Measurements from ENCODE around the gene ELP1.

The ELP1 gene

DNA sequence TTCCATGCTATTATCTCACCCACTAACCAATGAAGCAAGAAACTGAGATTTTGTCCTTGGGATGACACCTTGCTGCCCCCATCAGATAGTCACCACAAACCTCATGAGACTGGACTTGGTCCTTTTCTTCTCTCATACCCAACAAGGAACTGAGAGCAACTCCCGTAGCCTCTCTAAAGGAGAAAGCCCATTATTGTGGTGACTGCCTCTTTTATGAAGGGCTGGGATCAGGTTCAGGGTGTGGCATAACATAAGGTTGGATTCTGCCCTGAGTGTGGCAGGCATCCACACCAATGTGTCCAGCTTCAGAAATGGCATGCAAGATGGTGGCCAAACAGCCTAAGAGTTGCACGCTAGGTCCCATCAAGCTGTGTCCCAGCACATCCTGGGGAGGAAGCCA, 73.2 kb downstream of the ELP1 start:
- Histone ChIP-seq H3K4me3 (ENCODE audit: low read depth, low read length) (no peak overlapping the region), H3K27me3 (ENCODE audit: insufficient read depth, low read depth, severe bottlenecking) (no peaks in the 10 kb centered on the region), H3K9me3 (ENCODE audit: severe bottlenecking) (peaks cover 5% of the 10 kb centered on the region), H3K27ac (no peak overlapping the region), H3K36me3 (no peaks in the 10 kb centered on the region)
- TF ChIP-seq, protein P1, sequence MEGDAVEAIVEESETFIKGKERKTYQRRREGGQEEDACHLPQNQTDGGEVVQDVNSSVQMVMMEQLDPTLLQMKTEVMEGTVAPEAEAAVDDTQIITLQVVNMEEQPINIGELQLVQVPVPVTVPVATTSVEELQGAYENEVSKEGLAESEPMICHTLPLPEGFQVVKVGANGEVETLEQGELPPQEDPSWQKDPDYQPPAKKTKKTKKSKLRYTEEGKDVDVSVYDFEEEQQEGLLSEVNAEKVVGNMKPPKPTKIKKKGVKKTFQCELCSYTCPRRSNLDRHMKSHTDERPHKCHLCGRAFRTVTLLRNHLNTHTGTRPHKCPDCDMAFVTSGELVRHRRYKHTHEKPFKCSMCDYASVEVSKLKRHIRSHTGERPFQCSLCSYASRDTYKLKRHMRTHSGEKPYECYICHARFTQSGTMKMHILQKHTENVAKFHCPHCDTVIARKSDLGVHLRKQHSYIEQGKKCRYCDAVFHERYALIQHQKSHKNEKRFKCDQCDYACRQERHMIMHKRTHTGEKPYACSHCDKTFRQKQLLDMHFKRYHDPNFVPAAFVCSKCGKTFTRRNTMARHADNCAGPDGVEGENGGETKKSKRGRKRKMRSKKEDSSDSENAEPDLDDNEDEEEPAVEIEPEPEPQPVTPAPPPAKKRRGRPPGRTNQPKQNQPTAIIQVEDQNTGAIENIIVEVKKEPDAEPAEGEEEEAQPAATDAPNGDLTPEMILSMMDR (IDR thresholded peaks at IDR 0.05; ENCODE audit: low read depth, low read length), result no peak
- DNase-seq, result no peak

DNA sequence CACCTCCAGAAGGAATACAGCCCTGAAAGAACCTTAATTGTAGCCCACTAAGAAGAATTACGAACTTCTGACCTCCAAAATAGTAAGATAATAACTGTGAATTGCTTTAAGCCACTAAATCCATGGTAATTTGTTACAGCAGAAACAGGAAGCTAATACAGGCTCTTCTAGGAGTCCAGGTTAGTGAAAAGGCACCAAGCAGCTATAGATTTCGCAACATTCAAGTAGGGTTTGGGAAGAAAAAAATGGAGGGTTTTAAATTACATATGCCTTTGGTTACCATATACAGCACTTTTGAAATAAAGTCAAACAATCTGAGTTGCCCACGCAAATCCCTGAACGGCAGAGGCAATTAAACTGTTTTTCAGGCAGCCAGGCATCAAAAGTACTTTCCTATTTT, 73.6 kb downstream of the ELP1 start:
- H3K36me3 ChIP-seq, result no peaks in the 10 kb centered on the region
- TF ChIP-seq, protein P1 (IDR thresholded peaks at IDR 0.05; ENCODE audit: low read depth, low read length), result no peak

DNA sequence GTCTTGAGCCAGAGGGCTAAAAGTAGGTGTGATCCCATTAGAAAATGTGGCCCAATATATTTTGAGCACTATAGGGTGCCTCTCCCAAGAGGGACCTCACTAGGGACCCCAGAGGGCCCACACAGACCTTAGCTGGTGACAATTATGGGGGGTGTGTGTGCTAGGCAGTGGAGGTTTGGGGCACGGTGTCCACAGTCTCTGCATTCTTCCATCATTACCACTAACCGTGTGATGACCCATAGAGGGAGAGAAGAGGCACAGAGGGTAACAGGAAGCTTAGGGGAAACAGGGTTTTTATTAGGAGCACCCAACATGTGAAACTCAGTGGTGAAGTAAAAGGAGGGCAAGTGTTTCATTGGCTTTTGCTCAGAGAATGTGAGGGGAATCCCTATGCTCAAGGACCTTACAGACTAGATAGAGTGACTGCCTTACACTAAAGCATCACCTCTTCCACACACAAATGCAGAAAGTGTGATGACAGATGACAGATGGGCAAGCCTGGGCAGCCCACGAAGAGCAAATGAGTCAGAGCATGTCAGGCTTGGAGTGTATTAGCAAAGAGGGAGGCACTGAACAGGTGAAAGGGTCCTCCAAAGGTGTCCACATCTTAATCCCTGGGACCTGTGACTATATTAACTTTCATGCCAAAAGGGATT, 74.3 kb downstream of the ELP1 start:
- DNase-seq, result no peak
- TF ChIP-seq, protein P1 (IDR thresholded peaks at IDR 0.05; ENCODE audit: low read depth, low read length), result no peak
- Histone ChIP-seq H3K27ac (no peak overlapping the region), H3K36me3 (no peaks in the 10 kb centered on the region), H3K9me3 (ENCODE audit: severe bottlenecking) (peaks cover 5% of the 10 kb centered on the region), H3K4me3 (ENCODE audit: low read depth, low read length) (no peak overlapping the region), H3K27me3 (ENCODE audit: insufficient read depth, low read depth, severe bottlenecking) (no peaks in the 10 kb centered on the region)

More for the DNA sequence above, 73.6 kb downstream of the ELP1 start:
- DNase-seq, result no peak
- no peak overlapping the region for H3K27ac ChIP-seq
- no peaks in the 10 kb centered on the region for H3K27me3 ChIP-seq (ENCODE audit: insufficient read depth, low read depth, severe bottlenecking)
- peaks cover 5% of the 10 kb centered on the region for H3K9me3 ChIP-seq (ENCODE audit: severe bottlenecking)
- no peak overlapping the region for H3K4me3 ChIP-seq (ENCODE audit: low read depth, low read length)

DNA sequence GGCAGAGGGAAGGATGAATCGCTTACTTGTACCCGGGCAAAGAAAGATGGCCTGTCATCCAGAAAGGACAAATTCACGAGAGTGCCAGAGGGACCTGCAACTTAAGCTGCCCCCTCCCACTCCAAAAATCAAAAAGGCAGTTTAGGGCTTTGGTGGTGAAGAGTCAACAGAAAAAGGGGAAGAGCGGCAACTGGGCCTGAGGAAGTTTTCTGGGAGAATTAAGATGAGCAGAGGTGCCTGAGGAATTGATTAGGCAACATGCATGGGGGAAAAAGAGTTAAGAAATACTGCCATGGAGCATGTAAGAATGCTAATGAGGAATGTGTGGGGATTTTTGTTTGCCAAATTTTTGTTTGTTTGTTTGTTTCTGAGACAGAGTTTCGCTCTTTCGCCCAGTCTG, 76.4 kb downstream of the ELP1 start:
- DNase-seq, result no peak
- Histone ChIP-seq H3K9me3 (ENCODE audit: severe bottlenecking) (peaks cover 4% of the 10 kb centered on the region), H3K27ac (no peak overlapping the region), H3K4me3 (ENCODE audit: low read depth, low read length) (no peak overlapping the region), H3K27me3 (ENCODE audit: insufficient read depth, low read depth, severe bottlenecking) (no peaks in the 10 kb centered on the region), H3K36me3 (no peaks in the 10 kb centered on the region)
- TF ChIP-seq, protein P1 (IDR thresholded peaks at IDR 0.05; ENCODE audit: low read depth, low read length), result no peak

DNA sequence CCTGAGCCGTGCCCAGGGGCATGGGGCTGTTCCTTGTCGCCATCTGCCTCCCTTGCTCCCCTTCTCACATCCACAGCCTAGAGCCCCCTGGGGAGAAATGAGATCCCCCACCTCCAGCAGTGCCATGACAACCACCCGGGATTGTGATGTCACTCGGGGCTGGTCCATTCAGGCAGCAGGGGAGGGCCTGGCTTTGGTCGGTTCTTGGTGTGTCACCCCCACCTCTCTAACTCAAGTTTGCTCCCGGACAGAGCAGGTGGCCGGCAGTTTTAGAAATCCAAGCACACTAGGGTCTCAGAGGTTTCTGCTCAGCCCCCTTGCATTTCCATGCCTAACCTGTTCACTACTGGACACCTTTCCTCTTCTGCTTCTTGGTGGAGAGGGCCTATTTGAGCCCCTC, 78.0 kb downstream of the ELP1 start, which contains the start of gene ACTL7B:
Gene ACTL7B (minus strand): TSS at position 99 of the 400 bp plus-strand sequence. CDS start 56 bp downstream, at position 43.
- H3K9me3 ChIP-seq (ENCODE audit: severe bottlenecking), result no peaks in the 10 kb centered on the region
- TF ChIP-seq, protein P1 (IDR thresholded peaks at IDR 0.05; ENCODE audit: low read depth, low read length), result no peak
- H3K27me3 ChIP-seq (ENCODE audit: insufficient read depth, low read depth, severe bottlenecking), result no peaks in the 10 kb centered on the region
- H3K4me3 ChIP-seq (ENCODE audit: low read depth, low read length), result no peak within 1 kb of the TSS
- no peak within 1 kb of the TSS for H3K27ac ChIP-seq
- no peaks in the 10 kb centered on the region for H3K36me3 ChIP-seq
- DNase-seq, result no peak

DNA sequence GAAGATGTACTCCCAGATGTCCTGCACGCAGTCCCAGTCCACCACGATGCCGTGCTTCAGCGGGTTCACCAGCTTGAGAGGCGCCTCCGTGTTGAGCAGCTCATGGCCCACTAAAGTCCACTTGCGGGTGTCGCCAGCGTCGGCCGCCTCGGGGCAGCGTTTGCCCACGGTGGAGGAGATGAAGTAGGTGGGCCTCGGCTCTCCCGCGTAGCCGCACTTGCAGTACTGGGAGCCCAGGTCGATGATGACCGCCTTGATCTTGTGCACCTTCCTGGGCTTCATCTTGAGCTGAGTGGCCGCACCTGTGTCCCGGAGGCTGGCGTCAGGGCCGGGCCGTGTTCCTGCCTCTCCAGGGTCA, 78.4 kb downstream of the ELP1 start:
- TF ChIP-seq, protein P1 (IDR thresholded peaks at IDR 0.05; ENCODE audit: low read depth, low read length), result no peak
- H3K27me3 ChIP-seq (ENCODE audit: insufficient read depth, low read depth, severe bottlenecking), result no peaks in the 10 kb centered on the region
- DNase-seq, result no peak
- H3K36me3 ChIP-seq, result no peaks in the 10 kb centered on the region
- H3K9me3 ChIP-seq (ENCODE audit: severe bottlenecking), result no peaks in the 10 kb centered on the region
- H3K4me3 ChIP-seq (ENCODE audit: low read depth, low read length), result no peak overlapping the region
- no peak overlapping the region for H3K27ac ChIP-seq

All from WERI-Rb-1 (cell line).